Astrocyte (in vitro differentiated cells and primary cell): ENCODE measurements around the gene SLC48A1. TPM values are rescaled to one million over a fixed set of nuclear protein-coding genes. Genes with fewer than 3 reads are reported as not detected.

Experiments used
- DNase-seq: peaks from one replicate; pipeline ENCODE4 v3.0.0-alpha.2; 2010; ENCODE audit warnings: low read depth
- FAIRE-seq: peaks from 2 replicates; lab custom pipeline; 2011; peaks lifted over from hg19 to GRCh38; lab: Jason Lieb, UNC
- H2AFZ ChIP-seq: 2 replicates; pipeline ENCODE4 v1.6.0; 2012; ENCODE audit warnings: low read depth, low read length, inconsistent platforms
- H3K27ac ChIP-seq: 2 replicates; pipeline ENCODE4 v1.5.1; 2011; ENCODE audit warnings: low read depth, low read length, inconsistent platforms
- H3K27me3 ChIP-seq: 2 replicates; pipeline ENCODE4 v1.6.0; 2011; ENCODE audit warnings: low read length, inconsistent platforms; ENCODE audit not compliant: insufficient read depth
- H3K36me3 ChIP-seq: 2 replicates; pipeline ENCODE4 v1.5.1; 2011; ENCODE audit warnings: low read length, inconsistent platforms; ENCODE audit not compliant: insufficient read depth
- H3K4me1 ChIP-seq: 2 replicates; pipeline ENCODE4 v1.5.1; 2011; ENCODE audit warnings: low read length, inconsistent platforms; ENCODE audit not compliant: insufficient read depth
- H3K4me2 ChIP-seq: 2 replicates; pipeline ENCODE4 v1.6.0; 2012; ENCODE audit warnings: low read length, inconsistent platforms
- H3K4me3 ChIP-seq: 2 replicates; pipeline ENCODE4 v1.5.1; 2011; ENCODE audit warnings: low read depth, mild to moderate bottlenecking, low read length, inconsistent platforms; ENCODE audit not compliant: insufficient read depth
- H3K79me2 ChIP-seq: 2 replicates; pipeline ENCODE4 v1.6.0; 2012; ENCODE audit warnings: mild to moderate bottlenecking, low read length, inconsistent platforms; ENCODE audit not compliant: insufficient read depth
- H3K9ac ChIP-seq: 2 replicates; pipeline ENCODE4 v1.6.0; 2012; ENCODE audit warnings: mild to moderate bottlenecking, low read length, inconsistent platforms
- H3K9me3 ChIP-seq: 2 replicates; pipeline ENCODE4 v1.5.1; 2012; ENCODE audit warnings: low read depth, mild to moderate bottlenecking, low read length, inconsistent platforms; ENCODE audit not compliant: insufficient read depth
- H4K20me1 ChIP-seq: 2 replicates; pipeline ENCODE4 v1.6.0; 2012; ENCODE audit warnings: low read length, inconsistent platforms; ENCODE audit not compliant: insufficient read depth
- H3K27ac Mint-ChIP-seq: one replicate; pipeline ENCODE4 v1.8.0; 2021; ENCODE audit warnings: mild to moderate bottlenecking, mixed read lengths; ENCODE audit not compliant: unreplicated experiment
- H3K27me3 Mint-ChIP-seq: one replicate; pipeline ENCODE4 v1.8.0; 2021; ENCODE audit warnings: low read depth, mixed read lengths; ENCODE audit not compliant: unreplicated experiment
- H3K36me3 Mint-ChIP-seq: one replicate; pipeline ENCODE4 v1.8.0; 2021; ENCODE audit warnings: low read depth, mixed read lengths; ENCODE audit not compliant: unreplicated experiment
- H3K4me1 Mint-ChIP-seq: one replicate; pipeline ENCODE4 v1.8.0; 2021; ENCODE audit warnings: low read depth, mixed read lengths; ENCODE audit not compliant: unreplicated experiment
- H3K4me3 Mint-ChIP-seq: one replicate; pipeline ENCODE4 v1.8.0; 2021; ENCODE audit warnings: mild to moderate bottlenecking, moderate library complexity, mixed read lengths; ENCODE audit not compliant: unreplicated experiment
- H3K9me3 Mint-ChIP-seq: one replicate; pipeline ENCODE4 v1.8.0; 2021; ENCODE audit warnings: mild to moderate bottlenecking, mixed read lengths; ENCODE audit not compliant: unreplicated experiment
- CTCF ChIP-seq: IDR thresholded peaks from 2 replicates; pipeline ENCODE4 v1.5.1; 2011; ENCODE audit warnings: low read depth, mild to moderate bottlenecking, inconsistent platforms, low read length, moderate library complexity; ENCODE audit not compliant: insufficient read depth
- EZH2 ChIP-seq: IDR thresholded peaks from 2 replicates; pipeline ENCODE4 v1.6.1; 2012; ENCODE audit warnings: mild to moderate bottlenecking, low read length, inconsistent platforms; ENCODE audit not compliant: insufficient read depth
- total RNA-seq: library from RNA; stranded (reverse); gene quantifications from 2 replicates; pipeline ENCODE4 v1.2.1, GENCODE V29; 2021

The SLC48A1 gene
- total RNA-seq, 1 donor from 2014 or later = 23.8 TPM

- H3K27ac ChIP-seq = no peak overlapping the region
- FAIRE-seq (no peak), DNase-seq (no peak)
- no peaks in the 10 kb centered on the region for H3K9me3 ChIP-seq
- H2AFZ ChIP-seq = no peak overlapping the region
- Mint-ChIP-seq H3K27me3 (no peaks in the 10 kb centered on the region), H3K4me3 (no peak overlapping the region), H3K9me3 (no peaks in the 10 kb centered on the region), H3K4me1 (no peaks in the 10 kb centered on the region), H3K27ac (no peak overlapping the region), H3K36me3 (peaks cover 18% of the 10 kb centered on the region)
- H3K36me3 ChIP-seq = peaks cover 45% of the 10 kb centered on the region
- no peaks in the 10 kb centered on the region for H3K4me1 ChIP-seq
- H3K9ac ChIP-seq = no peak overlapping the region
- no peaks in the 10 kb centered on the region for H3K27me3 ChIP-seq
- H4K20me1 ChIP-seq = peaks cover 44% of the 10 kb centered on the region
- no peaks in the 10 kb centered on the region for H3K79me2 ChIP-seq
- H3K4me2 ChIP-seq = no peak overlapping the region
- TF ChIP-seq CTCF = no peak
- no peak for TF ChIP-seq EZH2
- H3K4me3 ChIP-seq = no peak overlapping the region
Measured at GRCh38 chr12:47791874-47792273, 18.8 kb downstream of the SLC48A1 start.

GRCh38 chr12:47793015-47793681 is 20.1 kb downstream of the SLC48A1 start:
- H3K27ac ChIP-seq = no peak overlapping the region
- FAIRE-seq = no peak
- no peaks in the 10 kb centered on the region for H3K79me2 ChIP-seq
- no peak overlapping the region for H2AFZ ChIP-seq
- Mint-ChIP-seq H3K36me3 (peaks cover 13% of the 10 kb centered on the region), H3K9me3 (no peaks in the 10 kb centered on the region), H3K27ac (no peak overlapping the region), H3K4me3 (no peak overlapping the region), H3K27me3 (no peaks in the 10 kb centered on the region), H3K4me1 (no peaks in the 10 kb centered on the region)
- no peak for DNase-seq
- no peaks in the 10 kb centered on the region for H3K9me3 ChIP-seq
- H3K4me1 ChIP-seq = no peaks in the 10 kb centered on the region
- no peak overlapping the region for H3K4me2 ChIP-seq
- no peak overlapping the region for H3K4me3 ChIP-seq
- no peak overlapping the region for H3K9ac ChIP-seq
- H3K36me3 ChIP-seq = peaks cover 35% of the 10 kb centered on the region
- H4K20me1 ChIP-seq = peaks cover 41% of the 10 kb centered on the region
- TF ChIP-seq CTCF (no peak), EZH2 (no peak)
- no peaks in the 10 kb centered on the region for H3K27me3 ChIP-seq

- FAIRE-seq (no peak), DNase-seq (no peak)
- H3K9me3 Mint-ChIP-seq = no peaks in the 10 kb centered on the region
- Histone ChIP-seq H3K4me1 (no peaks in the 10 kb centered on the region), H3K27ac (no peak overlapping the region), H2AFZ (no peak overlapping the region), H3K27me3 (no peaks in the 10 kb centered on the region), H4K20me1 (peaks cover 52% of the 10 kb centered on the region), H3K9me3 (no peaks in the 10 kb centered on the region), H3K36me3 (peaks cover 23% of the 10 kb centered on the region), H3K79me2 (peaks cover 14% of the 10 kb centered on the region), H3K9ac (no peak overlapping the region), H3K4me2 (no peak overlapping the region), H3K4me3 (no peak overlapping the region)
- H3K36me3 Mint-ChIP-seq = peaks cover 6% of the 10 kb centered on the region
- H3K4me3 Mint-ChIP-seq = no peak overlapping the region
- H3K4me1 Mint-ChIP-seq = no peaks in the 10 kb centered on the region
- no peak for TF ChIP-seq CTCF
- no peak overlapping the region for H3K27ac Mint-ChIP-seq
- no peaks in the 10 kb centered on the region for H3K27me3 Mint-ChIP-seq
Measured at GRCh38 chr12:47794679-47795078, 21.6 kb downstream of the SLC48A1 start.
